ENCODE data around the gene MOK. TPM values are rescaled to one million over a fixed set of nuclear protein-coding genes. Genes with fewer than 3 reads are reported as not detected.

MOK gene
- total and polyA plus RNA-seq, 2 of the 4 experiments (the other 2 are of a cell fraction), result 16.8 to 48.5 TPM

- H3K14ac ChIP-seq (replicated peaks; ENCODE audit: low read depth, low read length), result no peak overlapping the region
- WGBS, 2 experiments (ENCODE audit: extremely low coverage in 2 of 2, insufficient read length in 1 of 2), result 100% methylated on average over 2 of the region's 12 CpGs; no CpG with 5 or more reads in 1 of the 2 experiments
- H3K23ac ChIP-seq (ENCODE audit: low read depth, low read length), result no peak overlapping the region
- ATAC-seq (ENCODE audit: low read depth), result no peak
- H4K20me1 ChIP-seq (ENCODE audit: insufficient read depth, low read length), result no peaks in the 10 kb centered on the region
- no peak overlapping the region for H3K4ac ChIP-seq (ENCODE audit: low read depth, low read length)
- H2BK120ac ChIP-seq (ENCODE audit: low read depth, low read length), result no peak overlapping the region
- H3K36me3 ChIP-seq (ENCODE audit: control insufficient read depth, insufficient read depth, low read length), result peaks cover 5% of the 10 kb centered on the region; the same call in 1 of the 2 replicates
- H3K18ac ChIP-seq (ENCODE audit: low read depth, low read length), result no peak overlapping the region
- H2BK5ac ChIP-seq (ENCODE audit: low read depth, low read length, poor library complexity, severe bottlenecking), result no peak overlapping the region
- dilution Hi-C loops (cut with HindIII; ENCODE audit: low sequenced_read_pairs, unreplicated experiment) (no loop called here), intact Hi-C loops (cut with micrococcal nuclease) (no loop called here), in situ Hi-C loops (cut with MboI; ENCODE audit: low sequenced_read_pairs) (loop anchor here (25.0 kb wide), 3 partner anchors 234 to 559 kb away; partner anchors contain the start of genes DYNC1H1, HSP90AA1 and PPP2R5C)
- peaks cover 13% of the 10 kb centered on the region for H3K4me1 ChIP-seq (ENCODE audit: control insufficient read depth, insufficient read depth, low read length)
- no TSS peak for BruUV-seq (replicated peaks)
- no peak overlapping the region for H2AFZ ChIP-seq (replicated peaks; ENCODE audit: low read length, poor library complexity)
- peaks cover 14 to 35% of the 10 kb centered on the region in 2 experiments for H3K79me1 ChIP-seq (ENCODE audit: low read depth in 1 of 2, low read length in 2 of 2)
- DNase-seq, result no peak
- no peak overlapping the region for H2BK15ac ChIP-seq (ENCODE audit: low read depth, low read length)
- H4K91ac ChIP-seq (ENCODE audit: insufficient read depth, low read depth, low read length), result no peak overlapping the region
- H3K4me3 ChIP-seq (ENCODE audit: insufficient read depth, low read depth, low read length), result no peak overlapping the region
- H3K9me1 ChIP-seq (ENCODE audit: insufficient read depth, low read length), result peaks cover 18% of the 10 kb centered on the region
- H4K5ac ChIP-seq (ENCODE audit: low read depth, low read length), result no peak overlapping the region
- H3K27me3 ChIP-seq (ENCODE audit: control insufficient read depth, insufficient read depth, low read length), result no peaks in the 10 kb centered on the region
- H3K4me2 ChIP-seq (ENCODE audit: low read depth, low read length), result no peak overlapping the region
- no peak overlapping the region for H4K8ac ChIP-seq (ENCODE audit: low read depth in 2 of 2, low read length in 2 of 2)
- H2AK5ac ChIP-seq (ENCODE audit: low read depth, low read length), result no peak overlapping the region
- no peaks in the 10 kb centered on the region for H3K9me3 ChIP-seq (ENCODE audit: control insufficient read depth, insufficient read depth, low read length)
- H2BK20ac ChIP-seq (ENCODE audit: low read depth, low read length), result no peak overlapping the region
- ChIA-PET POLR2A (ENCODE audit: unreplicated experiment) (no interaction called here), CTCF (interaction anchor here (1.1 kb wide), 1 partner anchor 163 kb away, joined by 3 read pairs; no protein-coding TSS in a partner anchor)
- no peak overlapping the region for H2AK9ac ChIP-seq (replicated peaks; ENCODE audit: low read depth, low read length, poor library complexity)
- H3K9ac ChIP-seq (ENCODE audit: low read depth, low read length), result no peak overlapping the region
- H3K56ac ChIP-seq (ENCODE audit: extremely low read depth, insufficient read depth, low read length), result no peak overlapping the region
- H3K27ac ChIP-seq (ENCODE audit: insufficient read depth, low read length), result no peak overlapping the region
- TF ChIP-seq SMC3 (IDR thresholded peaks at IDR 0.05; ENCODE audit: low read depth, low read length) (no peak), MXI1 (IDR thresholded peaks at IDR 0.05; ENCODE audit: borderline replicate concordance, low read depth, low read length) (no peak), MAZ (IDR thresholded peaks at IDR 0.05; ENCODE audit: borderline replicate concordance, low read depth, low read length) (no peak), RAD21 (IDR thresholded peaks at IDR 0.05; ENCODE audit: low read length) (no peak), CEBPB (IDR thresholded peaks at IDR 0.05; ENCODE audit: low read depth, low read length) (no peak), RCOR1 (IDR thresholded peaks at IDR 0.05; ENCODE audit: insufficient replicate concordance, low read length) (no peak), FOS (IDR thresholded peaks at IDR 0.05; ENCODE audit: low read depth, low read length) (no peak), MAFK (IDR thresholded peaks at IDR 0.05; ENCODE audit: low read depth, low read length) (no peak), BHLHE40 (IDR thresholded peaks at IDR 0.05; ENCODE audit: low read depth, low read length) (no peak), RFX5 (IDR thresholded peaks at IDR 0.05; ENCODE audit: low read depth, low read length) (no peak), CHD1 (IDR thresholded peaks at IDR 0.05; ENCODE audit: low read depth, low read length) (no peak)
- TF ChIP-seq, protein P1, sequence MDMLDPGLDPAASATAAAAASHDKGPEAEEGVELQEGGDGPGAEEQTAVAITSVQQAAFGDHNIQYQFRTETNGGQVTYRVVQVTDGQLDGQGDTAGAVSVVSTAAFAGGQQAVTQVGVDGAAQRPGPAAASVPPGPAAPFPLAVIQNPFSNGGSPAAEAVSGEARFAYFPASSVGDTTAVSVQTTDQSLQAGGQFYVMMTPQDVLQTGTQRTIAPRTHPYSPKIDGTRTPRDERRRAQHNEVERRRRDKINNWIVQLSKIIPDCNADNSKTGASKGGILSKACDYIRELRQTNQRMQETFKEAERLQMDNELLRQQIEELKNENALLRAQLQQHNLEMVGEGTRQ (IDR thresholded peaks at IDR 0.05; ENCODE audit: low read depth, low read length), result no peak
- TF ChIP-seq, protein P2, sequence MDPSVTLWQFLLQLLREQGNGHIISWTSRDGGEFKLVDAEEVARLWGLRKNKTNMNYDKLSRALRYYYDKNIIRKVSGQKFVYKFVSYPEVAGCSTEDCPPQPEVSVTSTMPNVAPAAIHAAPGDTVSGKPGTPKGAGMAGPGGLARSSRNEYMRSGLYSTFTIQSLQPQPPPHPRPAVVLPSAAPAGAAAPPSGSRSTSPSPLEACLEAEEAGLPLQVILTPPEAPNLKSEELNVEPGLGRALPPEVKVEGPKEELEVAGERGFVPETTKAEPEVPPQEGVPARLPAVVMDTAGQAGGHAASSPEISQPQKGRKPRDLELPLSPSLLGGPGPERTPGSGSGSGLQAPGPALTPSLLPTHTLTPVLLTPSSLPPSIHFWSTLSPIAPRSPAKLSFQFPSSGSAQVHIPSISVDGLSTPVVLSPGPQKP (IDR thresholded peaks at IDR 0.05; ENCODE audit: borderline replicate concordance, low read depth, low read length), result no peak
These were observed 16.8 kb upstream of the MOK start for GRCh38 chr14:102321456-102322422.
